Activated T-helper 17 cell treated with anti-CD3 and anti-CD28 coated beads, Interleukin-2, amount 50 U/mL, for 72 hours (primary cell): Measurements from ENCODE around the gene SIRT5. TPM values are rescaled to one million over a fixed set of nuclear protein-coding genes. Genes with fewer than 3 reads are reported as not detected.

Experiments
- ATAC-seq: fragments of 150-1000 bp; cut with Tn5 transposase; replicated peaks from 2 replicates; pipeline ENCODE4 v1.10.0; 2021; ENCODE audit warnings: mild to moderate bottlenecking, moderate library complexity
- H3K27ac Mint-ChIP-seq: one replicate; pipeline ENCODE4 v1.8.0; 2022; ENCODE audit warnings: mixed read lengths
- H3K27me3 Mint-ChIP-seq: one replicate; pipeline ENCODE4 v1.8.0; 2022; ENCODE audit warnings: mixed read lengths
- H3K36me3 Mint-ChIP-seq: one replicate; pipeline ENCODE4 v1.8.0; 2022; ENCODE audit warnings: low read depth, mild to moderate bottlenecking, mixed read lengths
- H3K4me1 Mint-ChIP-seq: one replicate; pipeline ENCODE4 v1.8.0; 2022; ENCODE audit warnings: mixed read lengths
- H3K4me3 Mint-ChIP-seq: one replicate; pipeline ENCODE4 v1.8.0; 2022; ENCODE audit warnings: mild to moderate bottlenecking, mixed read lengths
- H3K9me3 Mint-ChIP-seq: one replicate; pipeline ENCODE4 v1.8.0; 2022; ENCODE audit warnings: mixed read lengths
- total RNA-seq, 2 donors: library from RNA; stranded (reverse); gene quantifications; one replicate each; pipeline ENCODE4 v1.2.3, GENCODE V29; 2022

SIRT5 gene
- total RNA-seq, 2 donors from 2014 or later = 6.6 to 8.9 TPM

DNA sequence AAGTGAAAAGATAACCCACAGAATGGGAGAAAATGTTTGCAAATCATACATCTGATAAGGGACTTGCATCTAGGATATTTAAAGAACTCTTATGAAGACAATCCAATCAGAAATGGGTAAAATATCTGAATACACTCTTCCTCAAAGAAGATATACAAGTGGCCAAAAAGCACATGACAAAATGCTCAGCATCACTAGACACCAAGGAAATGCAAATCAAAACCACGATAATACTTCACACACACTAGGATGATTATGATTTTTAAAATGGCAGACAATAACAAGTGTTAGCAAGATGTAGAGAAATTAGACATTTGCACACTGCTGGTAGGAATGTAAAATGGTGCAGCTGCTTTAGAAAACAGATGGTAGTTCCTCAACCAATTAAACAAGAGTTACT, 34.8 kb upstream of the SIRT5 start:
- Mint-ChIP-seq H3K27me3 (no peaks in the 10 kb centered on the region), H3K36me3 (no peaks in the 10 kb centered on the region), H3K4me3 (no peak overlapping the region), H3K9me3 (no peaks in the 10 kb centered on the region), H3K27ac (no peak overlapping the region), H3K4me1 (no peaks in the 10 kb centered on the region)
- ATAC-seq = no peak

GRCh38 chr6:13541496-13541895, 32.9 kb upstream of the SIRT5 start:
- no peak overlapping the region for H3K4me3 Mint-ChIP-seq
- no peaks in the 10 kb centered on the region for H3K4me1 Mint-ChIP-seq
- no peaks in the 10 kb centered on the region for H3K36me3 Mint-ChIP-seq
- ATAC-seq = no peak
- H3K27me3 Mint-ChIP-seq = no peaks in the 10 kb centered on the region
- H3K9me3 Mint-ChIP-seq = no peaks in the 10 kb centered on the region
- H3K27ac Mint-ChIP-seq = no peak overlapping the region

- no peak for ATAC-seq
- H3K4me3 Mint-ChIP-seq = no peak overlapping the region
- H3K9me3 Mint-ChIP-seq = no peaks in the 10 kb centered on the region
- no peaks in the 10 kb centered on the region for H3K36me3 Mint-ChIP-seq
- H3K4me1 Mint-ChIP-seq = no peaks in the 10 kb centered on the region
- no peak overlapping the region for H3K27ac Mint-ChIP-seq
- H3K27me3 Mint-ChIP-seq = no peaks in the 10 kb centered on the region
These were observed 29.8 kb upstream of the SIRT5 start for GRCh38 chr6:13544454-13545186.

DNA sequence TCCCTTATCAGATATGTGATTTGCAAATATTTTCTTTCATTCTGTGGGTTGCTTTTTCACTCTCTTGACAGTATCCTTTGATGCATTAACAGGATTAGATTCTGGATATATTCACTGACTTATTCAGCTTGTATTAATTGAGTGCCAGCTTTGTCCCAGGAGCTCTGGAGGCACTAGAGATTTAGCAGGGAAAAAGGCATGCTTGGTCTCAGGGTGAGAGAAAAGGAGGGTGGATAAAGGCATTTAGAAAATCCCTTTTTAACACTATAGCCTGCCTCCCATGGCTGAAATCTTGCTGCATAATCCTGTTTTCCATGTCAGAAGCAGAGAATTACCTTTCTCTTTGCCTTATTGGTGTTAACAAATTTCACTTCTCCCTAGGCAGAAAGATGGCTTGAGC, 28.5 kb upstream of the SIRT5 start:
- H3K9me3 Mint-ChIP-seq = no peaks in the 10 kb centered on the region
- no peaks in the 10 kb centered on the region for H3K4me1 Mint-ChIP-seq
- no peaks in the 10 kb centered on the region for H3K36me3 Mint-ChIP-seq
- no peak overlapping the region for H3K27ac Mint-ChIP-seq
- no peaks in the 10 kb centered on the region for H3K27me3 Mint-ChIP-seq
- H3K4me3 Mint-ChIP-seq = no peak overlapping the region
- ATAC-seq = no peak

DNA sequence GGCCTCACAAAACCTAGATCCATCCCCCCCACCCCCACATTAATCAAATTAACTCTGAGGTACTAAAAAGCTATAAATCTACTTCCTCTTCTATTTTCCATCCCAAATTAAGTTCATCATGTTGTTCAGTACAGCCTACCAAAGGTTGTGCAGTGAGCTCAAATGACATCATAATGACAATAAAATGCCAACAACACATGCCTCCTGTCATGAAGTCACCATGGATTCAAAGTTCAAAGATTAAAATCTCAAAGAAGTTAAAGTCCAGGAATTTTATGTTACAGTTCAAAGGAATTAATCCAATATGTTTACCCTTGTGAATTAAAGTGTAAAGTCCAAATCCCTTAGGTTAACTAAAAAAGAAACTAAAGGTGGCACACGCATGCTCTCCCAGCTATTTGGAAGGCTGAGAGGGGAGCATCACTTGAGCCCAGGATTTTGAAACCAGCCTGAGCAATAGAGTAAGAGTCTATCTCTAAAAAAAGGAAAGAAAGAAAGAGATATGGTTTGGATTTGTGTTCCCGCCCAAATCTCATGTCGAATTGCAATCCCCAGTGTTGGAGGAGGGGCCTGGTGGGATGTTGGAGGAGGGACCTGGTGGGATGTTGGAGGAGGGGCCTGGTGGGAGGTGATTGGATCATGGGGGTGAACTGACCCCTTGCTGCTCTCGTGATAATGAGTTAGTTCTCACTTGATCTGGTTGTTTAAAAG, 25.7 kb upstream of the SIRT5 start:
- H3K27ac Mint-ChIP-seq = no peak overlapping the region
- H3K36me3 Mint-ChIP-seq = no peaks in the 10 kb centered on the region
- no peak overlapping the region for H3K4me3 Mint-ChIP-seq
- no peak for ATAC-seq
- no peaks in the 10 kb centered on the region for H3K4me1 Mint-ChIP-seq
- no peaks in the 10 kb centered on the region for H3K9me3 Mint-ChIP-seq
- peaks cover 2% of the 10 kb centered on the region for H3K27me3 Mint-ChIP-seq

DNA sequence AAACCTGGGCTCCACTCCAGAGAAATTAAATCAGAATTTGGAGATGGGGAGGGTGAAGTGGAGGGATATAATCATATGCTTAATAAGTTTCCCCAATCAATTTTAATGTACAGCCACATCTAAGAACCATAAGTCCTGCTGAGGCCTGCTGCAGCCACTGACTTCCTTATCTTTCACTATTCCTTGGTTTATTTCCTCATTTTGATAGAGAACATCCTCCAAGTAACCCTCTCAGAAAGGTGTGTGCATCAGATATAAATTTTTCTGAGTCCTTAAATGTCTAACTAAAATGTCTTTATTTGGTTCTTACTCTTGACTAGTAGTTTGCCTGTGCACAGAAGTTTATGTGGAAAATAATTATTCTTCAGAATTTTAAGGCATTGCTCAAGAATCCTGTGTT, 23.7 kb upstream of the SIRT5 start:
- ATAC-seq = no peak
- H3K36me3 Mint-ChIP-seq = no peaks in the 10 kb centered on the region
- H3K27me3 Mint-ChIP-seq = peaks cover 7% of the 10 kb centered on the region
- no peaks in the 10 kb centered on the region for H3K9me3 Mint-ChIP-seq
- no peaks in the 10 kb centered on the region for H3K4me1 Mint-ChIP-seq
- no peak overlapping the region for H3K27ac Mint-ChIP-seq
- no peak overlapping the region for H3K4me3 Mint-ChIP-seq

DNA sequence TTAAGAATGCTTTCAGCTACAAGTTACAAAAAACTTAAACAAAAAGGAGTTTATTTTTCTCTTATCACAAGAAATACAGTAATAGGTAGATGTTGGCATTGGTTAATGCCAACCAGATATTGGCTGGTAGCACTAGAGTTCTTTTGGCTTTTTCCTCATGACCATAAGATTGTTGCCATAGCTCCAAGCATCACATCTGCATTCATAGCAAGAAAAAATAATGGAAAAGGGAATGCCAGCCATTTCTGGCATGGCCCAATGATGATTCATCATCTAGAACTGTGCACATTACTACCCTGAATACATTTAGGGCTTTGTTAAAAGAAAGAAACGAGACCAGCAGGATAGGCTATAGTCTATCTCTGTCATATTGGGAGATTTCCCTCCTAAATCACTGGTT, 20.8 kb upstream of the SIRT5 start:
- no peaks in the 10 kb centered on the region for H3K4me1 Mint-ChIP-seq
- no peaks in the 10 kb centered on the region for H3K9me3 Mint-ChIP-seq
- no peak overlapping the region for H3K27ac Mint-ChIP-seq
- no peak for ATAC-seq
- H3K4me3 Mint-ChIP-seq = no peak overlapping the region
- H3K27me3 Mint-ChIP-seq = peaks cover 7% of the 10 kb centered on the region
- no peaks in the 10 kb centered on the region for H3K36me3 Mint-ChIP-seq

GRCh38 chr6:13554929-13555333, 19.5 kb upstream of the SIRT5 start:
- Mint-ChIP-seq H3K4me3 (no peak overlapping the region), H3K4me1 (peaks cover 4% of the 10 kb centered on the region), H3K27ac (no peak overlapping the region), H3K9me3 (no peaks in the 10 kb centered on the region), H3K36me3 (no peaks in the 10 kb centered on the region), H3K27me3 (peaks cover 7% of the 10 kb centered on the region)
- ATAC-seq = no peak

DNA sequence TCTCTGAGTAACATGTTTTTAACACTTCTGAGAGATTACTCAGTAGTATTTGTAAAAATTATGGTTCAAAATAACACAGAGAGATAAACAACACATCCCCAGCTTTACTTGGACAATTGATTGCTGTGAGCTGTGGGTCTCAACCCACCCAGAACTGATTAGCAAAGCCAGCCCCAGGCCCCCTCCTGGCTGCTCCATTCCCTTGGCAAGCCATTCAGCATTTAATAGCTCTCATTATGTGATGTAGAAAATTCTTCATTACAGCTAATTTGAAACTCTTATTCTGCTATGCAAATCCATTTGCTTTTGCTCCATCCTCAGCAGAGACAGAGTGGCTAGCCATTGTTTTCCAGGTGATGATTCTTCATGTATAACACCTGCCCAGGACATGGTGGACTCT, 16.6 kb upstream of the SIRT5 start:
- no peaks in the 10 kb centered on the region for H3K36me3 Mint-ChIP-seq
- ATAC-seq = no peak
- peaks cover 11% of the 10 kb centered on the region for H3K27me3 Mint-ChIP-seq
- H3K4me1 Mint-ChIP-seq = peaks cover 4% of the 10 kb centered on the region
- H3K9me3 Mint-ChIP-seq = no peaks in the 10 kb centered on the region
- H3K27ac Mint-ChIP-seq = no peak overlapping the region
- no peak overlapping the region for H3K4me3 Mint-ChIP-seq

GRCh38 chr6:13558718-13559117, 15.7 kb upstream of the SIRT5 start:
- no peak for ATAC-seq
- Mint-ChIP-seq H3K36me3 (no peaks in the 10 kb centered on the region), H3K27ac (no peak overlapping the region), H3K9me3 (no peaks in the 10 kb centered on the region), H3K4me3 (no peak overlapping the region), H3K4me1 (peaks cover 4% of the 10 kb centered on the region), H3K27me3 (peaks cover 9% of the 10 kb centered on the region)

DNA sequence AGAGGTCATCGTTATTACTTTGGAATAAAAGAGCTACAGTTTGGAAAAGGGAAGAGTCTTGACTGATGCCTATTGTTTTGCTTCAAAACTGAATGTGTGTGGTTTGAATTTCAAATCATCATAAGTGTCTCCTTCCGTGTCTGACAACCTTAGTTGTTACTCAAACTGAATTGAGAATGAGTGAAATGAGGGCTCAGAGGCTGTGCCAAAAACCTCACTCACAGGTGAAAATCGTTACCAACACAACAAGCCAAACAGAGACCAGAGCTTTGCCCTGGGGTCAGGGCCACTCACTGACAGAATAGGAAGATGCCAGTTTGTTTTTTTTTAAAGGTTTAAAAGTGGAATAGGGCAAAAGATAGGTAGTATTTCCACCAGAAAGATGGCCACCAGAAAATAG, 15.2 kb upstream of the SIRT5 start:
- ATAC-seq = no peak
- Mint-ChIP-seq H3K4me1 (peaks cover 4% of the 10 kb centered on the region), H3K9me3 (no peaks in the 10 kb centered on the region), H3K27me3 (peaks cover 8% of the 10 kb centered on the region), H3K4me3 (no peak overlapping the region), H3K36me3 (no peaks in the 10 kb centered on the region), H3K27ac (no peak overlapping the region)

GRCh38 chr6:13559968-13560650, 14.3 kb upstream of the SIRT5 start:
- H3K4me3 Mint-ChIP-seq = no peak overlapping the region
- no peak for ATAC-seq
- peaks cover 4% of the 10 kb centered on the region for H3K4me1 Mint-ChIP-seq
- no peak overlapping the region for H3K27ac Mint-ChIP-seq
- H3K27me3 Mint-ChIP-seq = peaks cover 5% of the 10 kb centered on the region
- no peaks in the 10 kb centered on the region for H3K36me3 Mint-ChIP-seq
- no peaks in the 10 kb centered on the region for H3K9me3 Mint-ChIP-seq

- Mint-ChIP-seq H3K4me1 (peaks cover 4% of the 10 kb centered on the region), H3K27ac (no peak overlapping the region), H3K9me3 (no peaks in the 10 kb centered on the region), H3K4me3 (no peak overlapping the region), H3K36me3 (no peaks in the 10 kb centered on the region), H3K27me3 (peaks cover 4% of the 10 kb centered on the region)
- ATAC-seq = no peak
These were observed 13.8 kb upstream of the SIRT5 start for GRCh38 chr6:13560651-13561044.

- peaks cover 4% of the 10 kb centered on the region for H3K4me1 Mint-ChIP-seq
- H3K27me3 Mint-ChIP-seq = peaks cover 9% of the 10 kb centered on the region
- no peak overlapping the region for H3K27ac Mint-ChIP-seq
- no peaks in the 10 kb centered on the region for H3K36me3 Mint-ChIP-seq
- H3K9me3 Mint-ChIP-seq = no peaks in the 10 kb centered on the region
- H3K4me3 Mint-ChIP-seq = no peak overlapping the region
- ATAC-seq = no peak
These were observed 12.7 kb upstream of the SIRT5 start for GRCh38 chr6:13561624-13562267.
